ENCODE measurements around the gene PTX3. TPM values are rescaled to one million over a fixed set of nuclear protein-coding genes. Genes with fewer than 3 reads are reported as not detected.

Gene PTX3
- total RNA-seq (2022) (1.8 and 2.9 TPM in 2 replicates), Bru-seq, nascent RNA (percentile 39 among the genes with signal in this experiment), BruChase-seq, experiment 1, labeled RNA remaining after a 6-hour chase (percentile 42 among the genes with signal in this experiment), BruChase-seq, experiment 2, labeled RNA remaining after a 2-hour chase (percentile 48 among the genes with signal in this experiment)
- long read RNA-seq, partial matches to known transcripts = 0 of 1 reads
- long read RNA-seq, other reads (novel, unspliced or antisense) = 0 of 1 reads

DNA sequence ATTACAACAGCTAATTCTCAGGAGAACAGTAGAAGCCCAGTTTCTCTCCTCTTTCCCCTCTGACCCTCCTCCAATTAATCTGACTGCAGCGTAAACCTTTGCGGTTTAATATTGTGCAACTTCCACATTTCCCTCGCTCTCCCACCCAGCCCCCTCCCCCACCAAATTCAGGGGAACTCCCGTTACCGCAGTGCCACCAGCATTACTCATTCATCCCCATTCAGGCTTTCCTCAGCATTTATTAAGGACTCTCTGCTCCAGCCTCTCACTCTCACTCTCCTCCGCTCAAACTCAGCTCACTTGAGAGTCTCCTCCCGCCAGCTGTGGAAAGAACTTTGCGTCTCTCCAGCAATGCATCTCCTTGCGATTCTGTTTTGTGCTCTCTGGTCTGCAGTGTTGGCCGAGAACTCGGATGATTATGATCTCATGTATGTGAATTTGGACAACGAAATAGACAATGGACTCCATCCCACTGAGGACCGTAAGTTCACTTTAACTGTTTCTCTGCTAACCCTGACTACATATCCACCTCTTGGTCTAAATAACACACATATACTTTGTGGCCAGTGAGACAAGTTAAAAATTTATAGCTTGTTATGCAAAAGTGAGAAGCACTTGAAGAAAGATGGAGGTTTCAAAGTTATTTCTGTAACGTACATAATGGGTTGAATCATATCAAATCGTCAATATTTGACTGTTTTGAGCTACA lies at the start of gene PTX3:
PTX3 (plus strand) TSS at position 268 of the 709 bp plus-strand sequence; CDS start at position 352, 84 bp downstream.
- TF ChIP-seq, protein P1, sequence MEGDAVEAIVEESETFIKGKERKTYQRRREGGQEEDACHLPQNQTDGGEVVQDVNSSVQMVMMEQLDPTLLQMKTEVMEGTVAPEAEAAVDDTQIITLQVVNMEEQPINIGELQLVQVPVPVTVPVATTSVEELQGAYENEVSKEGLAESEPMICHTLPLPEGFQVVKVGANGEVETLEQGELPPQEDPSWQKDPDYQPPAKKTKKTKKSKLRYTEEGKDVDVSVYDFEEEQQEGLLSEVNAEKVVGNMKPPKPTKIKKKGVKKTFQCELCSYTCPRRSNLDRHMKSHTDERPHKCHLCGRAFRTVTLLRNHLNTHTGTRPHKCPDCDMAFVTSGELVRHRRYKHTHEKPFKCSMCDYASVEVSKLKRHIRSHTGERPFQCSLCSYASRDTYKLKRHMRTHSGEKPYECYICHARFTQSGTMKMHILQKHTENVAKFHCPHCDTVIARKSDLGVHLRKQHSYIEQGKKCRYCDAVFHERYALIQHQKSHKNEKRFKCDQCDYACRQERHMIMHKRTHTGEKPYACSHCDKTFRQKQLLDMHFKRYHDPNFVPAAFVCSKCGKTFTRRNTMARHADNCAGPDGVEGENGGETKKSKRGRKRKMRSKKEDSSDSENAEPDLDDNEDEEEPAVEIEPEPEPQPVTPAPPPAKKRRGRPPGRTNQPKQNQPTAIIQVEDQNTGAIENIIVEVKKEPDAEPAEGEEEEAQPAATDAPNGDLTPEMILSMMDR (IDR thresholded peaks at IDR 0.05; ENCODE audit: unreplicated experiment) = no peak
- Mint-ChIP-seq H3K27me3 (ENCODE audit: unreplicated experiment) (no peaks in the 10 kb centered on the region), H3K9me3 (ENCODE audit: low read depth, unreplicated experiment) (no peaks in the 10 kb centered on the region), H3K27ac (ENCODE audit: unreplicated experiment) (peak within 1 kb of the TSS; percentile 33), H3K36me3 (ENCODE audit: insufficient read depth, unreplicated experiment) (peaks cover 20% of the 10 kb centered on the region), H3K4me1 (ENCODE audit: low read depth, unreplicated experiment) (peaks cover 18% of the 10 kb centered on the region), H3K4me3 (ENCODE audit: low read depth, unreplicated experiment) (peak within 1 kb of the TSS; percentile 69)
- peak; percentile 58 for DNase-seq
- TSS peak; percentile 90 for BruUV-seq (replicated peaks)
- CTCF ChIA-PET = interaction anchor here (0.6 to 2.0 kb wide), 14 partner anchors 15 to 1473 kb away, joined by 3 to 11 read pairs (median 4); no protein-coding TSS in a partner anchor
- intact Hi-C loops (cut with micrococcal nuclease; ENCODE audit: unreplicated experiment) = loop anchor here (5.0 kb wide), 1 partner anchor 74 kb away; no protein-coding TSS in a partner anchor

DNA sequence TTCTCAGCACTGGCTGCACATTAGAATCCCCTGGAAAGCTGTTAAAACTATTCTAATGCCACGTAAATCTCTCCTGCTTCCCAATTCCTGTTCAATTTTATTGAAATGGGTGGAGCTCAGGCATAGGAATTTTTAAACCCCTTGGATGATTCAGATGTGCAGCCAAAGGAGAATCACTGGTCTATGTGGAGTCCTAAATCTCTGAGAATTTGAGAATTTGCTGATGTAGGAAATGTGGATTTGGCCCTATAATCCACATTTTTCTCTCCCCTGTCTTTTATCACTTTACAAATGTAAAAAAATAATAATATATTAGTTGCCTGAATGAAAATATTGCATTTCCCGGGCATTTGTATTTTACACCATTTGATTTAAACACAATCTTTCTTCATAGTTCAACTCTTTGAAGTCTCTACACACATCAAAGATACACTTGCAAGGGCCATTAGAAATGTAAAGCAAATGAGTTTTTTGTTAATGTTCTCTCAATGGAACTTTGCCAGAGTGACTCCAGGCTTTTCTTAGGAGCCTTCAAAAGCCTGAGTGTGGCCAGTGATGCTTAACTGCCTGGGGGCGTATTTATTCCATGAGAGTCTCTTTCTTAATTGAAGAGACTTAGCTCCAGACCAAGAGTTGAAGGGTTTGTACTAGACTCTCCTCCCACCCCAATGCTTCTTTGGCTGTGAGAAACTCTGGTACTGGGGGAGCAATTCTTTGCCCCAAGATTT lies 48.8 kb upstream of the PTX3 start:
- TF ChIP-seq, protein P1 (IDR thresholded peaks at IDR 0.05; ENCODE audit: unreplicated experiment) = no peak
- intact Hi-C loops (cut with micrococcal nuclease; ENCODE audit: unreplicated experiment) = loop anchor here (5.0 kb wide), 1 partner anchor 1046 kb away; no protein-coding TSS in a partner anchor
- no peak overlapping the region for H3K4me3 Mint-ChIP-seq (ENCODE audit: low read depth, unreplicated experiment)
- no peaks in the 10 kb centered on the region for H3K36me3 Mint-ChIP-seq (ENCODE audit: insufficient read depth, unreplicated experiment)
- H3K27ac Mint-ChIP-seq (ENCODE audit: unreplicated experiment) = no peak overlapping the region
- no peaks in the 10 kb centered on the region for H3K27me3 Mint-ChIP-seq (ENCODE audit: unreplicated experiment)
- BruUV-seq (replicated peaks) = no TSS peak
- no peak for DNase-seq
- CTCF ChIA-PET = interaction anchor here (1.0 kb wide), 1 partner anchor 18 kb away, joined by 3 read pairs; no protein-coding TSS in a partner anchor
- H3K4me1 Mint-ChIP-seq (ENCODE audit: low read depth, unreplicated experiment) = peaks cover 9% of the 10 kb centered on the region
- H3K9me3 Mint-ChIP-seq (ENCODE audit: low read depth, unreplicated experiment) = peaks cover 3% of the 10 kb centered on the region

DNA sequence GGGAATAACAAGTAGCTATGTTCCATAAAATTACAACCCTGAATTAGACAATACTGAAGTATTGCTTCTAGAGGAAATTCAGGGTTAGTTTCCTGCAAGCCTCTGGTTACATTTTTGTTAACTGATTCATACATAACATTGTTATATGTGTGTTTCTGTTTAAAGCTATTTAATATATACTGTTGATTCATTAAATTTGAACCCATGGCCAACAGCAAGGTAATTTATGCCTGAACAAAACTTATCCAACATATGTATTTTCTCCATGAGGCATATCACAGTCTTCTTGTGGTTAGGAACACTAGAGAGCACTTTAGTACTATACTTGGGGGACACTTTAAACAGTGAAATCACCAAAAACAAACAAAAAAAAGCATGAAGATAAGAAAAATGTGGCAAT lies 47.7 kb upstream of the PTX3 start:
- Mint-ChIP-seq H3K9me3 (ENCODE audit: low read depth, unreplicated experiment) (peaks cover 3% of the 10 kb centered on the region), H3K27ac (ENCODE audit: unreplicated experiment) (no peak overlapping the region)
- no peak for DNase-seq

More for the DNA sequence above, 47.7 kb upstream of the PTX3 start:
- Mint-ChIP-seq H3K4me3 (ENCODE audit: low read depth, unreplicated experiment) (no peak overlapping the region), H3K36me3 (ENCODE audit: insufficient read depth, unreplicated experiment) (no peaks in the 10 kb centered on the region), H3K27me3 (ENCODE audit: unreplicated experiment) (no peaks in the 10 kb centered on the region), H3K4me1 (ENCODE audit: low read depth, unreplicated experiment) (peaks cover 9% of the 10 kb centered on the region)
- CTCF ChIA-PET = no interaction called here
- intact Hi-C loops (cut with micrococcal nuclease; ENCODE audit: unreplicated experiment) = loop anchor here (5.0 kb wide), 1 partner anchor 1047 kb away; no protein-coding TSS in a partner anchor
- TF ChIP-seq, protein P1 (IDR thresholded peaks at IDR 0.05; ENCODE audit: unreplicated experiment) = no peak
- BruUV-seq (replicated peaks) = no TSS peak

Measured in Calu3 (cell line).